ENCODE measurements around the gene SPG7.
A peak's percentile ranks its signal among the peaks of the same experiment; 100 is the strongest.

The SPG7 gene

GRCh38 chr16:89529097-89529496 lies 20.9 kb downstream of the SPG7 start:
- H3K4me3 ChIP-seq (replicated peaks; ENCODE audit: low read depth, low read length): no peak overlapping the region
- DNase-seq (ENCODE audit: low read depth): no peak
- TF ChIP-seq CTCF (IDR thresholded peaks at IDR 0.05; ENCODE audit: low read length, missing control alignments): no peak

GRCh38 chr16:89530401-89531381 lies 22.5 kb downstream of the SPG7 start:
- H3K4me3 ChIP-seq (replicated peaks; ENCODE audit: low read depth, low read length): no peak overlapping the region
- DNase-seq (ENCODE audit: low read depth): no peak
- no peak for TF ChIP-seq CTCF (IDR thresholded peaks at IDR 0.05; ENCODE audit: low read length, missing control alignments)

GRCh38 chr16:89531821-89532526 lies 23.8 kb downstream of the SPG7 start:
- DNase-seq (ENCODE audit: low read depth): no peak
- no peak overlapping the region for H3K4me3 ChIP-seq (replicated peaks; ENCODE audit: low read depth, low read length)
- TF ChIP-seq CTCF (IDR thresholded peaks at IDR 0.05; ENCODE audit: low read length, missing control alignments): no peak

- TF ChIP-seq CTCF (IDR thresholded peaks at IDR 0.05; ENCODE audit: low read length, missing control alignments): no peak
- DNase-seq (ENCODE audit: low read depth): peak; percentile 61
- no peak overlapping the region for H3K4me3 ChIP-seq (replicated peaks; ENCODE audit: low read depth, low read length)
Observed at GRCh38 chr16:89534252-89534756, 26.1 kb downstream of the SPG7 start.

GRCh38 chr16:89536371-89536770 lies 28.2 kb downstream of the SPG7 start:
- DNase-seq (ENCODE audit: low read depth): no peak
- no peak overlapping the region for H3K4me3 ChIP-seq (replicated peaks; ENCODE audit: low read depth, low read length)
- TF ChIP-seq CTCF (IDR thresholded peaks at IDR 0.05; ENCODE audit: low read length, missing control alignments): no peak

GRCh38 chr16:89536886-89537548 lies 28.8 kb downstream of the SPG7 start:
- TF ChIP-seq CTCF (IDR thresholded peaks at IDR 0.05; ENCODE audit: low read length, missing control alignments): no peak
- H3K4me3 ChIP-seq (replicated peaks; ENCODE audit: low read depth, low read length): no peak overlapping the region

More at GRCh38 chr16:89536886-89537548, 28.8 kb downstream of the SPG7 start:
- peak; percentile 13 for DNase-seq (ENCODE audit: low read depth)
